HepG2 (cell line): ENCODE measurements around the gene PIK3CA. TPM values are rescaled to one million over a fixed set of nuclear protein-coding genes. Genes with fewer than 3 reads are reported as not detected.

ENCODE experiments used
- ARID3A ChIP-seq: IDR thresholded peaks from 2 replicates; pipeline ENCODE4 v1.6.1; 2012; ENCODE audit warnings: low read depth, low read length, improper control_type of control experiment
- ETV5 ChIP-seq: IDR thresholded peaks from 2 replicates; pipeline ENCODE4 v1.6.1; 2018; ENCODE audit warnings: missing biosample characterization, missing genetic modification reagents, inconsistent platforms, borderline replicate concordance
- IKZF1 ChIP-seq: fragments of 450-650 bp; IDR thresholded peaks from 2 replicates; pipeline ENCODE4 v1.7.1; 2016
- NFIB ChIP-seq: sonication (generic); formaldehyde crosslinking; IDR thresholded peaks from 2 replicates; pipeline ENCODE4 v1.9.0; 2021; ENCODE audit warnings: missing genetic modification reagents, mild to moderate bottlenecking, borderline replicate concordance
- PRDM15 ChIP-seq: sonication (generic); formaldehyde crosslinking; IDR thresholded peaks from 2 replicates; pipeline ENCODE4 v1.4.0; 2020; ENCODE audit warnings: missing genetic modification reagents
- SRY ChIP-seq: sonication (generic); formaldehyde crosslinking; IDR thresholded peaks from 2 replicates; pipeline ENCODE4 v1.8.0; 2022; ENCODE audit warnings: mild to moderate bottlenecking, missing genetic modification reagents
- ZFP62 ChIP-seq: sonication (generic); formaldehyde crosslinking; IDR thresholded peaks from 2 replicates; pipeline ENCODE4 v1.4.0; 2020; ENCODE audit warnings: missing genetic modification reagents
- ZNF160 ChIP-seq: sonication (generic); formaldehyde crosslinking; IDR thresholded peaks from 2 replicates; pipeline ENCODE4 v1.8.0; 2022; ENCODE audit warnings: mild to moderate bottlenecking, inconsistent platforms, missing genetic modification reagents
- ZNF276 ChIP-seq: sonication (generic); formaldehyde crosslinking; IDR thresholded peaks from 2 replicates; pipeline ENCODE4 v1.4.0; 2020; ENCODE audit warnings: mild to moderate bottlenecking, low read depth, missing genetic modification reagents
- ZNF335 ChIP-seq: sonication (generic); formaldehyde crosslinking; IDR thresholded peaks from 2 replicates; pipeline ENCODE4 v1.4.0; 2020; ENCODE audit warnings: missing genetic modification reagents
- ZNF382 ChIP-seq: sonication (generic); formaldehyde crosslinking; IDR thresholded peaks from 2 replicates; pipeline ENCODE4 v1.5.0; 2020; ENCODE audit warnings: missing genetic modification reagents, mild to moderate bottlenecking, borderline replicate concordance
- ZNF646 ChIP-seq: sonication (generic); formaldehyde crosslinking; IDR thresholded peaks from 2 replicates; pipeline ENCODE4 v1.9.0; 2021; ENCODE audit warnings: mild to moderate bottlenecking, missing genetic modification reagents
- ZNF672 ChIP-seq: sonication (generic); formaldehyde crosslinking; IDR thresholded peaks from 2 replicates; pipeline ENCODE4 v1.8.1; 2022; ENCODE audit warnings: missing genetic modification reagents
- ZNF841 ChIP-seq: sonication (generic); formaldehyde crosslinking; IDR thresholded peaks from 2 replicates; pipeline ENCODE4 v1.8.1; 2023; ENCODE audit warnings: missing genetic modification reagents, borderline replicate concordance
- polyA plus RNA-seq, 8 experiments: library from polyadenylated mRNA; depleted of rRNA in 3 of 8; stranded (reverse) in 7 of 8; unstranded in 1 of 8; fragments of >200 nt; fragmentation: Illumina TruSeq in 4 of 8; extraction: Trizol in 4 of 8; gene quantifications; 2 replicates each; pipeline versions ENCODE4 v1.2.1 to v1.2.3, GENCODE V29; 2011 to 2016; ENCODE audit warnings: low read depth in 4 of 8, missing spikeins in 1 of 8, mixed read lengths in 1 of 8; ENCODE audit not compliant: insufficient read depth in 1 of 8
- total RNA-seq, 5 experiments: library from RNA; depleted of rRNA; stranded (reverse); fragments of >200 nt; fragmentation: Illumina TruSeq; extraction: Trizol; gene quantifications; 2 replicates each; pipeline ENCODE4 v1.2.3, GENCODE V29; 2016; ENCODE audit warnings: low read depth in 1 of 5

The PIK3CA gene
- total and polyA plus RNA-seq, 2 of the 13 experiments (the other 11 are each of a cell fraction or from before 2014, with no cell fraction given): 5.7 to 11.4 TPM

- TF ChIP-seq ZNF160 (no peak), ZNF276 (CRISPR knock-in tag) (no peak), IKZF1 (no peak), ARID3A (no peak), SRY (CRISPR knock-in tag) (0 out of 2 replicates have a peak, but pooled peaks have one; percentile 47), ZNF672 (CRISPR knock-in tag) (no peak), ETV5 (CRISPR knock-in tag) (no peak; the same call in 1 of the 2 replicates), ZNF841 (CRISPR knock-in tag) (no peak), ZFP62 (no peak), ZNF382 (CRISPR knock-in tag) (no peak), ZNF335 (CRISPR knock-in tag) (no peak), ZNF646 (CRISPR knock-in tag) (no peak), PRDM15 (CRISPR knock-in tag) (no peak), NFIB (no peak)
These were observed 654 bp downstream of the PIK3CA start (continued) for GRCh38 chr3:179148616-179149405.
